GM19324 (cell line): ENCODE data around the gene PARD3.

ENCODE experiments used
- ATAC-seq: cut with Tn5 transposase; IDR thresholded peaks from one replicate; pipeline ENCODE4 v1.9.1; 2021; ENCODE audit warnings: mild to moderate bottlenecking, moderate library complexity; ENCODE audit not compliant: unreplicated experiment, low FRiP score

The PARD3 gene

GRCh38 chr10:34596351-34596750 is 218.7 kb downstream of the PARD3 start:
- no peak for ATAC-seq

- ATAC-seq: no peak
Measured at GRCh38 chr10:34593930-34594329, 221.2 kb downstream of the PARD3 start.

DNA sequence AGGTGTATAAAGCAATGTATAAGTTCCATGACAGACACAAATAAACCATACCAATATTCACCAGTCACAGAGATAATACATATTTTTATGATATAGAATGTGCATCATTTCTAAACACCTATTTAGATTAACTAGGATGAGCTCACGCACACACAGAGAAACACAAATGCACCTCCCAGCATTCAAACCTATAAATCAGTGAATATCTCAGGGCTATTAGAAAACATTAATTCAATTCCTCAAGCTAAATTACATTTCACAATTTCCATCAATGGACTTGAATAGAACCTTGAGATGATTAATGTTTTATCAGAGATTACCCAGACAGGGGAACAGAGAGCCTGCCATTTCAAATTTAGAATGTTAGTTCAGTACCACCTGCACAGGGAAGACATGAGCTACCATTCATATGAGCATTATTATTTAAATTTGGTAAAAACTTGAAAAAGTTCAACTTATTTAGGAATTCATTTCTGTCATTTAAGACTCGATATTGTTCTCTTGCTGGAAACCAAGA is 221.7 kb downstream of the PARD3 start:
- no peak for ATAC-seq

- no peak for ATAC-seq
Measured at GRCh38 chr10:34590793-34591192, 224.3 kb downstream of the PARD3 start.

- ATAC-seq: no peak
Measured at GRCh38 chr10:34589275-34589674, 225.8 kb downstream of the PARD3 start.

DNA sequence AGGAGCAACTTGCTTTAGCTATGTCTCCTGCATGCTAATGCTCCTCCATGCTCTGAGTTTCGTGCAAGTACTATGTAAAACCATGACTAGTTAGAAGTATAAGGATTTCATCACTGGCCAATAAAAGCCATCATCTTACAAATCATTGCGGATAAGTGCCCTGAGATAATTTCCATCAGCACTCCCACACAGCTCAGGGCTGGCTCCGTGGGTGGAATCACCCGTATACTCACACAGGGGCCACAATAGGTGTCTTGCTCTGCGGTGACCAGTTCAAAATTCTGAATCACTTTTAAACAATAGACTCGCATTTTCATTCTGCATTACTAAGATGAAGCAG is 227.4 kb downstream of the PARD3 start:
- ATAC-seq: no peak

- ATAC-seq: no peak
Measured at GRCh38 chr10:34587002-34587679, 228.0 kb downstream of the PARD3 start.

- no peak for ATAC-seq
Measured at GRCh38 chr10:34585422-34586112, 229.5 kb downstream of the PARD3 start.

DNA sequence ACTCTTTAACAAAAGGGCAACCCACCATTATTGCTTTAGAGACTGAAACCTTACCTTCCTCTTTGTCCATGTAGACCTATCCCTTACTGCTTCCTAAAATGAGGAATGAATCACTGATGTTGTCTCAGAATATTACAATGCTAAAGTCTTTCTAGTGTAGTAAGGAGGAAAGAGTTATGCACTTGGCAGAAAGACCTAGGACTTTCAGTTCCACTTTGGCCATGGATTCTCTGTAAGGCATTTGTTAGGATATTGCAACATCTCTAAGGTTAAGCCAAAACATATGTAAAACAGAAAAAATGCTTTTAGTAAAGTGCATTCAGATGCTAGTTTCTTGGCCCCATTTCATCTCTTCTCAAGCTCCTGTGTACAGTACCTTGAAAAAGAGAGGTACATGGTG is 230.9 kb downstream of the PARD3 start:
- ATAC-seq: no peak

DNA sequence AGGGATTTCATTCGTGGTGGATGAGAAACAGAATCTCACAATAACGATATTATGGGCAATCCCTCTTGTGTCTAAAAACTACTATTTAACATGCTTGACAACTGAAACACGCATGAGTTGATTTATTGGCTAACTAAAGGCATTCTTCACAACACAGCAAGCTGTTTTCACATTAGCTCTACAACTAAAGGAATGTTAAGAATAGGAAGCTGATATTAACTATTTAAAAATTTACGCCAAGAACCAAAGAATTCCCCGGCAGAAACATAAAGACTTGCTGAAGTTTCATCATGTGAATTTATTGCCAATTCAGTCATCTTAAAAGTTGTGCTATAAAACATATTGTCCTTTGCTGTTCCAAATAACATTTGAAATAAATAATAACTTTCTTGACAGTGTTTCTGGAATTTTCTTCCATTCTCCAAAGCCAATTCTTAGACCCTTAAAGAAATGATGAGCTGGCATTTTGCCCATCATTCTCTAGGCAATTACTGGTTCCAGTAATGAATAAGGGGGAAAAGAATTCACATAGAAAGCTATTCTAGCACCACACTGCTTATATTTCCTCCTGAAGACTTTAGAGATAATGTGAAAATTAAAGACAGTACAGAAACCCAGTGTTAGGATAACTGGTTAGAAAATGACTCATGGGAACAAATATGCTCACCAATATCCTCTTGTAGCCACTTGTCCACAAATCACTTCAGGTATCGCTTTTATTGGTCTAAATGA is 233.1 kb downstream of the PARD3 start:
- ATAC-seq: no peak

DNA sequence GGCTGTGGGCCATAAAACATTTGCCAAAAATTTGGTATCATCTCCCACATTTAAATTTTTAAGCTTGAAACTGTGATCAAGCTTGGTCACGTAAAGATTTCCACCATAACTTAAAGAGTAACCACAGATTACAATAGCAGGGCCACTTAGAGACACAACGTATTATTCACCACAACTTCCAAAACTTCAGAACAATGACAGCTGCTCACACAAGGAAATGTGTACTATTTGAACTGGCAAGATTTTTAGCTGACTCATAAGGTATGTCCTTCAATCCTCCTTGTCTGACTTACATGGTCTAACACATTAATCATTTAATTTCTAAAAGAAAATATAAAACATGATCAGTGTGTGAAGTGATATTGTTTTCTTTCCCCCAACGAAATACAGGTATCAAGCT is 234.5 kb downstream of the PARD3 start:
- no peak for ATAC-seq

GRCh38 chr10:34580214-34580613 is 234.9 kb downstream of the PARD3 start:
- no peak for ATAC-seq

DNA sequence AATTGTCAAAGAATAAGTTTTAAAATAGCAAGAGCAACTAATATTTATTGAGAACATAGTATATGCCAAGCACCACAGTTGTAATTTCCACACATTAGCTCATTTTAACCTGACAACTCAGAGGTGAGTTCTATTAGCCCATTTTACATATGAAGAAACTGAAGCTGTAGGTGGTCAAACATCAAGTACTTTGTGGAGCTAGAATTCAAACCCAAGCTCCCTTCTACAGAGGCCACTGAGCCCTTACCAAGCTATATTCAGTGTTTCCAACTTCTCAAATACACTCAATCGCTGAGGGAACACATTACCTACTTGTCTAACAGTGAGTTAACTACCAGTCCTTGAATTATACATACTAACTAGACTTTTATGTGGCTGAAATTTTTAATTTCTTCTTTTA is 236.6 kb downstream of the PARD3 start:
- no peak for ATAC-seq

GRCh38 chr10:34576797-34577196 is 238.3 kb downstream of the PARD3 start:
- no peak for ATAC-seq

DNA sequence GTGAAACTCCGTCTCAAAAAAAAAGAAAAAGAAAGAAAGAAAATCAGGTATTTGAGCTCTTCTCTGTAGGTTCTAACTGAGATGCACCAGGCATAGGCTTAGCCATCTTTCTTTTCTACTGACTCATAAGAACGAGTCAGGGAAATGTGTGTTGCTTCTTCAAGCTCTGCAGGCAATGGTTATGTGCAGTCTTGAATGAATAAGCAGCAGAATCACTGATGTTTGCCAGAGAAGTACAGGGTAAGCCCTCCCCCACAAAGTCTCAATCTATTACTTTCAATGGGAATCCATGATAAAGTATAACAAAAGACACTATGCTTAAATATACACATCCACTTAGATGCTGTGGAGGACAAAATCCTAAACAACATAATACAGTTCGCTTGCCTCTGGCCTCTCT is 239.2 kb downstream of the PARD3 start:
- no peak for ATAC-seq

DNA sequence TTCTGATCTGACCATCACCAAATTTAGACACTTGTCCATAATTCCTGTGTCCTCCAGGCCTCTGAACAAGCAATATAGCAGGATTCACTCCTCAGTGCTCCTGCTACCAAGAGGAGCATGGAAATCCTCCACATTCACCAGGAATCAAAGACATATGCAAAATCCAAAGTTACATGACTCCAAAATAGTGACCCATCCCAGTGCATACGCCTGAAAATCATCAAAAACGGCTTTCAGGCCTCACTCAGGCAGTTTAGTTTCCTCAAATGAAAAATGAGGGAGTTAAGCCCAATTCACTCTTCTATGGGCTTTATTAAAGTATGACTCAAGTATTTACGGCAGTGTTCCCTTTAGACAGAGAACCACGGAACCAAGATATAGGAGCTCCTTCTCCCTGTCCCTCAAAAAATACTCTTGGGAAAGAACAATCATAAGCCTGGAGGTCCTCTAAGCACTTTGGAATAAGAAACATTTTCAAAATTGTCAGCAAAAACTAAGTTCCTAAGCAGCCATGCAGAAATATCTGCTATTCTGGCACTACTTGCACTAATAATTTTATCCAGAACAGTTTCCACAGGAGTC is 240.7 kb downstream of the PARD3 start:
- no peak for ATAC-seq

GRCh38 chr10:34570887-34571286 is 244.2 kb downstream of the PARD3 start:
- ATAC-seq: no peak

DNA sequence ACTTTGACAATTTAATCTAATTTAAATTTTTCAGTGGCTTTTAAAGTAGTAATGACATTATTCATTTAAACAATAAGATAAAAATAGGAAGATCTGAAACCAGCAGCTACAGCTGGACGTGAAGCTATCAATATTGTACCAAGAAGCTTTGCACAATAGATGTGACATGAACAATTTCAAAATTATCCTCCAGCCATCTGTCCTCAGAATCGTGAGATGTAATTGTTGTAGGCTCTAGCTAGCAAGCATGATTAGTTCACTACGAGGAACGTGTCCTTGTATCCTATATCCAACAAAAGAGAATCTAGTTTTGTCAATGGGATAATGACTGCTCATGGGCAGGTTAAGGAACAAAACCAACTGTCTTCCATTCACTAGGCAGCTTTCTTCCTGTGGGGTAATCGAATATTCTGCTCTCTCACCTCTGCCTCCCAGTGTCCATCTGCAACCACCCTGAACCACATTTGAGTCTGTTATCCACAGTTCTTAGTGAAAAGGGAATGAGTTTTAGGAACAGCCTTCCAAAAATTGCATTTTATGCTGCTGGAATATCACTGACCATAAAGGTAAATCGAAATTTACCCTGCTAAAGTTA is 247.3 kb downstream of the PARD3 start:
- ATAC-seq: no peak

DNA sequence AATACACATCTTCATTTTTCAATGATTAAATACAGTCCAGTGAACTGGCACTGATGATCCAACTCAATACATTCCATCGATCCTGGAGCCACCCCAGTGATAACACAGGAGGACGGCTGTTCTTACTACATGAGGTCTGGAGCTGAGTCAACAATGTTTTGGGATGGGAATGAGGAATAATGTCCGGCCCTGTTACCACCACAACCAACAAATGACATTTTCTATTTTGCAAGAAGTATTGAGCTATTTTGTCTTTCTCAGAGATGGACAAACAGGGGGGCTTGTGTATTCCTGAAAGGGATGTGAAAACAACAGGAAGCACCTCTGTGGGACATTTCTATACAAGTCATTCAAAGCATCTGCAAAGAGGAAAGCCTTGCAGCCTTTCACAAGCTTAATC is 249.2 kb downstream of the PARD3 start:
- no peak for ATAC-seq

GRCh38 chr10:34558093-34558583 is 257.0 kb downstream of the PARD3 start:
- ATAC-seq: no peak

- no peak for ATAC-seq
Measured at GRCh38 chr10:34557173-34557572, 257.9 kb downstream of the PARD3 start.
